ENCODE results near the gene PTCH1.

Gene PTCH1

GRCh38 chr9:95463148-95464060 lies 53.4 kb downstream of the PTCH1 start:
- DNase-seq (ENCODE audit: low read depth): peak; percentile 3

GRCh38 chr9:95462249-95463147 lies 54.3 kb downstream of the PTCH1 start:
- DNase-seq (ENCODE audit: low read depth): peak; percentile 84

- DNase-seq (ENCODE audit: low read depth): peak; percentile 3
Observed at GRCh38 chr9:95461448-95462248, 55.1 kb downstream of the PTCH1 start.

GRCh38 chr9:95460518-95461164 lies 56.1 kb downstream of the PTCH1 start:
- DNase-seq (ENCODE audit: low read depth): peak; percentile 5

GRCh38 chr9:95459851-95460517 lies 56.8 kb downstream of the PTCH1 start:
- peak; percentile 3 for DNase-seq (ENCODE audit: low read depth)

GRCh38 chr9:95459178-95459577 lies 57.6 kb downstream of the PTCH1 start:
- DNase-seq (ENCODE audit: low read depth): no peak

GRCh38 chr9:95458666-95459065 lies 58.1 kb downstream of the PTCH1 start:
- peak; percentile 2 for DNase-seq (ENCODE audit: low read depth)

GRCh38 chr9:95457769-95458168 lies 59.0 kb downstream of the PTCH1 start:
- peak; percentile 82 for DNase-seq (ENCODE audit: low read depth)

GRCh38 chr9:95455714-95456113 lies 61.1 kb downstream of the PTCH1 start:
- no peak for DNase-seq (ENCODE audit: low read depth)

GRCh38 chr9:95452176-95452575 lies 64.6 kb downstream of the PTCH1 start:
- no peak for DNase-seq (ENCODE audit: low read depth)

GRCh38 chr9:95451065-95451426 lies 65.7 kb downstream of the PTCH1 start:
- no peak for DNase-seq (ENCODE audit: low read depth)

GRCh38 chr9:95450171-95451064 lies 66.4 kb downstream of the PTCH1 start:
- DNase-seq (ENCODE audit: low read depth): no peak

- DNase-seq (ENCODE audit: low read depth): no peak
Observed at GRCh38 chr9:95449016-95449415, 67.8 kb downstream of the PTCH1 start.

- no peak for DNase-seq (ENCODE audit: low read depth)
Observed at GRCh38 chr9:95447660-95448420, 68.9 kb downstream of the PTCH1 start.

- DNase-seq (ENCODE audit: low read depth): no peak
Observed at GRCh38 chr9:95446984-95447383, 69.8 kb downstream of the PTCH1 start.

- no peak for DNase-seq (ENCODE audit: low read depth)
Observed at GRCh38 chr9:95446259-95446658, 70.5 kb downstream of the PTCH1 start.

GRCh38 chr9:95444160-95444559 lies 72.6 kb downstream of the PTCH1 start:
- DNase-seq (ENCODE audit: low read depth): no peak

GRCh38 chr9:95443301-95443700 lies 73.5 kb downstream of the PTCH1 start:
- DNase-seq (ENCODE audit: low read depth): no peak

- DNase-seq (ENCODE audit: low read depth): no peak
Observed at GRCh38 chr9:95441081-95441480, 75.7 kb downstream of the PTCH1 start.

Measured in iris pigment epithelial cell (primary cell).